ENCODE data around the gene MAGEA4.

DNA sequence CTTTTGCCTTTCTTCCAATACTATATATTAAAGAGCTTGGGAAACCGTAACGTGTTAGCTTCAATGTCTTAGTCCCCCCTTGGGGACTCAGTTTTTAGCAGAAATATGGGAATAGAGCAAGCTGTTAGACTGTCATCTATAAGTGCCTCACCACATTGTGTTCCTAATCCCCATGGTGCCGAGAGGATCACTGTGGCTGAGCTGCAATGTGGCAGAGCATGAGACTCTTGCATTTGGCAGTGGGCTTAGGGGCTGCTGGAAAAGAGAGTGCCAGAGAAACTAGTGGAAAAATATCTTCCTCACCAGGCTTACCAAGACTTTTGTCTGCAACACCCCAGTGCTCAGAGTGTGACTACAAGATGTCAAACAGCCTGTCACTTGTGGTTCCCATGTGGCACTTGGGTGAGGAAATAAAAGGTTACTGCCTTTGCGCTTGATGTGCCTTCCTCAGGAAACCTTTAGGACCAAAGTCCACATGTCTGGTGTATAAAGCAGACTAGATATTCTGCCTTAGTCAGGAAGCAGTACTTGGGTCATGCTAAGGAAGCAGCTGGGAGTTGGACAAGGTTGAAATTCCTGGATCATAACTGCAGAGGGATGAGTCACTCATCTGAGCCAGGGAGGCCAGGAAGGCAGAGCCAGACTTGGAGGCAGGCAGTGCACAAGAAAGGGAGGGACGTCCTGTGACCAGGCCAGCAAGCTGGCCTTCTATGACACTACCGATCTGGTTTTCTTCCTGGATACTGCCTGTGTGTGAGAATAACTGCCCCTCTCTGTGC is 9.7 kb upstream of the MAGEA4 start:
- TF ChIP-seq POLR2A (IDR thresholded peaks at IDR 0.05) = no peak
- TF ChIP-seq CTCF (IDR thresholded peaks at IDR 0.05) = no peak

Measured in uterus (tissue), 2 donors.